GM19351 (cell line): ENCODE data around the gene PDE4B.

Source experiments
- ATAC-seq: cut with Tn5 transposase; IDR thresholded peaks from one replicate; pipeline ENCODE4 v1.9.1; 2021; ENCODE audit warnings: mild to moderate bottlenecking, moderate library complexity; ENCODE audit not compliant: unreplicated experiment

Gene PDE4B

DNA sequence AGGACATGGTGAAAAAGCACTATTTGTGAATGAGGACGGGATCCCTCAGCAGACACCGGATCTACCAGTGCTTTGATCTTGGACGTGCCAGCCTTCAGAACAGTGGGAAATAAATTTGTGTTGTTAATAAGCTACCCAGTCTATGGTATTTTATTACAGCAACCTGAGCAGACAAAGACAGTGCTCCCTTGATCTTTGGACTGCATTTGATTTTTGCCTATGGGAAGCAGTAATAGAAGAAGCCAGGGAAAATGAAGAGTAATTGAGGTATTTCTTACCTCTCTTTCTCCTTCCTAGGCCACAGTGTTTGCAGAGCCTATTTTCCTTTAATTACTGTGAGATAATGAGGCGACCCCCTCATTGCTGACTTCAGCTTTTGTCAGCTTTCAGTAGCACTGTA, 87.9 kb downstream of the PDE4B start:
- ATAC-seq = no peak

DNA sequence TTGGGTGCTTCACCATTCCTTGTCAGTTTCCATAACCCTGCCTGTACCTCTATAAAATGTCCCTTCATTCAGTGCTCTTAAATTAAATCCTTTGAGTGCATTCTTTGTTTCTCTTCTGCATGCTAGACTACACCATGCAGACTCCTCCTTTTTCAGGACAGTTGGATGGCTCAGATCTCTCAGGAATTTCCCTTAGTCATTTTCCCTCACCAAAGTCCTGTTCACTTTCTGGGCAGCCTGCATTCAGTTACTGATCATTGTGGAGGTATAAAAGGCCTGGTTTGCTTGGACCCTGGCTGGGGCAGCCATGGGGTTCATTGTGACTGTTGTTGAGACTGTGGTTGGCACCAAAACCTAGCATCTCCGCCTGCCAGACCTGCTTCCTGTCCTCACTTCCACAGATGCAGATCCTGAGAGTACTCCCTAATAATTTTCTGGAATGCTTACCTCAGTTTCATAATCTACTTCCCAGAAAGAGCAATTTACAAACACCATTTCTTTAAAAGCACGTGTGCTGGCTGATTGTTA, 88.4 kb downstream of the PDE4B start:
- ATAC-seq = no peak

DNA sequence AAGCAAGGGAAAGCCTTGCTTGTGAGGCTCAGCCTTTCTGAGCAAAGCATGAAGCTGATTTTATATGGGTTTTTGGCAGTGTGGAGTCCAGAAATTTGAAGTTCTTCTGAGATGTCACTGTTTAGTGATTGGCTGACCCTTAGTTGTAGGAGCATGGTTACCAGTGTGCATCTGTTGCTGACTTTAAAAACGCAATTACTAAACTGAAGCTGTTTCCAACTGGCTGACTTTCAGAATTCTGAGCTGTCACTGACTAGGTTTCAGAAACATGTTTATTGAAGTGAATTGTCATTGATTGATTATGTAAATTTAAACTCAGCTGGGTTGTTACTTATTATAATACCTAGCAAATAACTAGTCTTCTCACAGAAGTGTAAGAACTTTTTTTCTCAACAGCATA, 89.4 kb downstream of the PDE4B start:
- ATAC-seq = no peak

DNA sequence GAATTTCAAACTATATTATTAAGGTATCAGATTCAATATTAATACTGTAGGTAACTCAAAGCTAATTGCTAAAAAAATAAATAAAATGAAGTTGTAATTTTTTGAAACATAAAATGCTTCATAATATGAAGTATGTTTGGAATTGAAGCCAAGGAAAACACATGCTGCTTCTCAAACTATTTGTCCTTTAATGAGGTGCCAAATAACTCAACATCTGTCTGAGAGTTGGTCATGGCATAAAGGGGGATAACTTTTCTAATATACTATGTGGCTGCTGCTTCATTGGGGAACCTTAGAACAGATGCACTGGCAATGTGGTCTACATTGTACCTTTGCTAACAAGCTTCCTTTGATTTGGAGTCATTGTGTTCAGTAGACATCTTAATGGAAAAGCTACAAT, 96.7 kb downstream of the PDE4B start:
- ATAC-seq = no peak

DNA sequence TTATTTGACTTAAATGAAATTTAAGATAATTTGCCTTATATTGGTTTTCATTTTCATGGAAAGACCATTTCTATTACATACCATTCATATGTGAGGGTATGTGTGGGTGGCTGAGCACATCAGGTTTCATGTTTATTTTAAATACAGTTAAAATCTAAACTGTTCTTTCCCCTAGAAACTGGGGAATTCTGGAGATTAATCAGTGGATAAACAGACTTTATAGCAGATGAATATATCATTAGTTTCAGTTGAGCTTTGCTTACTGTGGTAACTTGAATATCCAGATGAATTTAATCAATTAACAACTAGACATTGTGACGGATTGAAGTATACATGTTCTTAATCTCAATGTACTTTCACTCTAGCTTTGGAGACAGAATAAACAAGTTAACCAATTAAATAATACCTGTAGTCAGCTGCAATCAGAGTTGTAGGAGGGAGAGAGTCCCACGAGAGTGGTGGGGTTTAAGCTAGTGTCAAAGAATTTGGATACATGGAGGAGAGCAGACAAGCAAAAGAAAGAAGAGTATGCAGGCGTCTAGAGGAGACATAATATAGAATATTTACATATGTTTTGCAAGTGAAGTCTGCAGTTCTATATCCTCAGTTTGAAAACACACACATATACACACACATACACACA, 97.6 kb downstream of the PDE4B start:
- ATAC-seq = no peak

DNA sequence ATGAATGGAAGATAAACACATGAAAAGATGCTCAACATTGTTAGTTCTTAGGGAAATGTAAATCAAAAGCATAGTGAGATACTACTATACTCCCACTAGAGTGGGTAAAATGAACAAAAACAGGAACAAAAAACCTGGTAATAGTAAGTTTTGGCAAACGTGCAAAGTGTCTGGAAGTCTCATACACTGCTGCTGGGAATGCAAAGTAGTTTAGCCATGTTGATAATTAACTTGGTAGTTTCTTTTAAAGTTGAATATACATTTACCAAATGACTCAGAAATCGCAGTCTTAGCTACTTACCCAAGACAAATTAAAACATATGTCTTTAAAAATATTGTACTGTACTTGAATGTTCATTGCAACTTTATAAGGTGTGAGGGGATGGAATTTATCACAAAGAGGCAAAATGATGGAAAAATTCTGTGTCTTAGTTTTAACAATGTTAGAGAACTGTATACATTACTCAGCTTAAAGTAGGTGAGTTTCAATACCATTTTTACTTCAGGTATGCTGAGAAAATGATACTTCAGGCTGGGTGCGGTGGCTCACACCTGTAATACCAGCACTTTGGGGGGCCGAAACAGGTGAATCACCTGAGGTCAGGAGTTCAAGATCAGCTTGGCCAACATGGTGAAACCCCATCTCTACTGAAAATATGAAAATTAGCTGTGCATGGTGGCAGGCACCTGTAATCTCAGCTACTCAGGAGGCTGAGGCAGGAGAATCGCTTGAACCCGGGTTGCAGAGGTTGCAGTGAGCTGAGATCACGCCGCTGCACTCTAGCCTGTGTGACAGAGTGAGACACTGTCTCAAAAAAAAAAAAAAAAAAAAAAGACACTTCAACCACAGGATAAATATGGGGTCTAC, 102.3 kb downstream of the PDE4B start:
- peak; percentile 60 for ATAC-seq

DNA sequence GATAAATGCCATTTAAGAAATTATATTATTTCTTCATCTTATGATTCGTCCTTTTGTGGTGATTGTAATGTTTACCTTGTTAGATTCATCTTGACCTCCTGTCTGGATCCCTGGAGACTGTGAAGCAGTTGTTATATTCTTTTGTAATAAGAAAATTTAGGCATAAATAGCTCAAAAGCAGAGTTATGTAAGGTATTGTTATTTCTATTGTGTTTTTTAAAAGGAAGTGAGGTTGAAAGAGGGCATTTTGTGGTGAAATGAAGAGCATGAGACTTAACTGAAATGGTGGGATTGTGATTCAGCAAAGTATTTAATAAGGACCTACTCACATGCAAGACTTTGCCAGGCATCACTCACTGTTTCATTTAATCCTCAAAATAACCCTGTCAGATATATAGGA, 104.0 kb downstream of the PDE4B start:
- ATAC-seq = no peak

DNA sequence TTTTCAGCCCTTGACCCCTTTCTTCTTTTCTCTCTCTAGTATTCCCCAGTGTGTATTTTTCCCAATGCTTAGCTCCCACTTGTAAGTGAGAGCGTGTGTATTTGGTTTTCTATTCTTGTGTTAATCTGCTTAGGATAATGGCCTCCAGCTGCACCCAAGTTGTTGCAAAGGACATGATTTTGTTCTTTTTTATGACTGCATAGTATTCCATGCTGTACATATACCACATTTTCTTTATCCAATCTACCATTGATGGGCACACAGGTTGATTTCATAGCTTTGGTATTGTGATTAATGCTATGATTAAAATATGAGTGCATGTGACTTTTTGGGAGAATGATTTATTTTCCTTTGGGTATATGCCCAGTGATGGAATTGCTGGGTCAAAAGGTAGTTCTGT, 104.8 kb downstream of the PDE4B start:
- ATAC-seq = no peak

DNA sequence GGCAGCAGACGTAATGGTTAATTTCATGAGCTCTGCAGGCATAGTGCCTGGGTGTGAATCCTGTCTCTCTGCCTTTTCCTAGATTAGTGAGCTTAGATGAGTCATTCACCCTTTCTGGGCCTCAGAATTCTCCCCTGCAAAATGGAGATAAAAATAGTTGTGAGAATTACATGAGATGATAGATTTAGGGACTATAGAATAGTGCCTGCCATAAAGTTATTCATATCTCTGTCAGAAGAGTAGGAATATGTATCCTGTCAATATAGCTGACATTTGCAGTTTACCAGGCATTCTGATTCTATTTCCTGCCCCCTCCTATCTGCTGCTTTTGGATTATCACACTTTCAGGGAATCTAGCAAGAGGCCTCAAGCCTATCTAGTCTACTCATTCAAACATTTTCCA, 112.0 kb downstream of the PDE4B start:
- ATAC-seq = no peak

DNA sequence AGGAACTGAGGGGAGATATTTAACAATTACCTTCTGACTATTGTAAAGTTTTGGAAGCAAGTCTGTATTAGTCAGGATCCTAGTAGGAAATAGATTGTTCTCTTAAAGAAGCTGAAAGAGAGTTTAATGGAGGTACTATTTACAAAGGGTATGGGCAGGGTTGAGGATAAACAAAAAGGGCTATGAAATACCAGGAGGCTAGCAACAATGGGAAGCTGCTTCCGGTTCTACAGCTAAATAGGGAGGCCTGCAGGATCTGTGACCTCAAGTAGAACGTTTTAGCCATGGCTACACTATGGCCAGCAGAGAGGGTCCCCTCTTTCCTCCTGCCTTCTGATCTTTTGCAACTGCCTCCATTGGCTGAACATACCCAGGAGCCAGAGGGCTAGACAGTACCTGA, 117.7 kb downstream of the PDE4B start:
- no peak for ATAC-seq

DNA sequence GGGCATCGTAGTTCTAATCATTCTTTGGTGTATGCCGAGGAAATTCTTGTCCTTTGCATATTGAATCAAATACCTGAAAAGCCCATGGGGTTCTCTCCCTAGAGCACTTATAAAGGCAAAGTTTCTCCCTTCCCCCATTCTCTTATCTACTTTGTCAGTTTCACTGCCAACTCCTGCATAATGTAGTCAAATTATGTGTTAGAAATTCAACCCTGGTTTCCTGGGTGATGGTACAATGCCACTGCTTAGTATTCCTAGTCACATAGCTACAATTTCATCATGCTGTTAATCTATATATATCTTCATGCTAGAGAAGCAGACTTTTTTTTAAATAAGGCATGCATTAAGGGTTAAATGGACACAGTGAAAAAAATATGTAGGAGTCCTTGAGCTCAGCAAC, 119.0 kb downstream of the PDE4B start:
- no peak for ATAC-seq

DNA sequence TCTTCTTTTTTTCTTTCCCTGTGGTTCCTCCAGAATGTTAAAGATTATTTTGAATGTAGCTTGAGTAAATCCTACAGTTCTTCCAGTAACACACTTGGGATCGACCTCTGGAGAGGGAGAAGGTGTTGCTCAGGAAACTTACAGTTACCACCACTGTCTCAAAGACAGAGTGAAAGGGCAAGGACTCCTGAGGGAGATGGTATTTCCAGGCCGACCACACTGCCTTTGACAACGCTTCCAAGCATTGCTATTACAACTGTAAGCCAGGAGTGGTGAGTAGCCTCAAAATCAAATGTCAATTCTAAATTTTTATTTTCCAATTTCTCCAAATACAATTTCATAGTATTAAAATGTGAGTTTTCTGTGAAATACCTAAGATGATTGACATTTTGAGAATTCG, 125.9 kb downstream of the PDE4B start:
- no peak for ATAC-seq

DNA sequence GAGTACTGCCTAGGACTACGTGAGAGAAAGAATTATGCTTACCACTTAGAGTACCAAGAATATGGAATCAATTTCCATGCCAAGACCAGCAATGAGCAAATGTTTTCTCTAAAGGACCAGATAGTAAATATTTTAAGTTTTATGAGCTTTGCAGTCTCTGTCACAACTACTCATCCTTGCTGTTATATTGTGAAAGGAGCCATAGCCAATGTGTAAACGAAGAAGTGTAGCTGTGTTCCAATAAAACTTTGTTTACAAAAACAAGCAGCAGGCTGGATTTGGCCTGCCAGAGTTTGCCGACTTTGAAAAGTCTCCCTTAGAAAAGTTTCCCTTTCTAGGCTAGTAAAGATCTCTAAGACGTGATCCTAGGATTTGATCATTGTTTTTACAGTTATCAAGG, 128.8 kb downstream of the PDE4B start:
- ATAC-seq = no peak

DNA sequence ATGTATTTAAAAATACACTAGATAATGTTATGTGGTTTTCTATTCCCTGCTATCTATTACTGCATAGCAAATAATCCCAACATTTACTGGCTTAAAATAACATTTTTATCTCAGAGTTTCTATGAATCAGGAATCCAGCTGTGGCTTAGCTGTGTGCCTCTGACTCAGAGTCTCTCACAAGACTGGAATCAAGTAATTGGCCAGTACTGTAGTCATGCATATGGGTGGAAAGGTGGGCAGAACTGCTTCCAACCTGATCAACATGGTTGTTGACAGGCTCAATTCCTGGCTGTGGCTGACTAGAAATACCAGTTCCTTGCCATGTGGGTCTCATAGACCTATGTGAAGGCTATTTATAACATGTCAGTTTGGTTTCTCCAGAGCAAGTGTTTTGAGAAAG, 131.8 kb downstream of the PDE4B start:
- ATAC-seq = no peak

DNA sequence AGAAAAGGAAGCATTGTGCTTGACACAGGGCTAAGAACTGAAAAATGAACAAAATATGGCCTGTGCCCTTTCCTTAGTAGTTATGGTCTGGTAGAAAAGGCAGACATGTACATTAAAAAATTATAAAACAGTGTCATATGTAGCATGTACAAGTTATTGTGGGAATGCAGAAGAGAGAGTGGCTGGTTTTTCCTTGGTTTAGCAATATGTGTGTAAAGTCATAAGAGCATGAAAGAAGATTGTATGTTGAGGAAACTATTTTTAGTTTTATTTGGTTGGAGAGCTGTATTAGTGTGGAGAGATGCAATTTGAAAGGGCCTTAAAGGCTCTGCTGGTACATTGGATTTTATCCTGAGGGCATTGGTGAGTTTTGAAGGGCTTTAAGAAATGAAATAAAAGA, 145.8 kb downstream of the PDE4B start:
- no peak for ATAC-seq

DNA sequence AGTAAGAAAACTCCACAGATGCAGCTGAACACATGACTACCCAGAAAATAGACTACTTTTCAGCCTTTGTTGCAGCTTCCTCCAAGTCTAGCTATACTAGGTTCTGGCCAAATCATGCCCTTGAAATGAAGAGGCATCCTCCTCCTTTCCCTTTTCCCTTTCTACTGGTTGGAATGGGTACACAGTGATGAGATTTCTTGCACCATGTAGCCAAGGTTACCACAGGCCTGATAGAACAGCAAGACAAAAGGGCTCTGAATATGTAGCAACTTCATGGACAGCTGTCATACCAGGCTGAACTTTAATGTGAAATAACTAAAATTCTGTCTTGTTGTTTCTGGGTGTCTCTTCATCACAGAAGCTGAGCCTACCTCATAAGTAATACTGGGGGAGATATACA, 146.5 kb downstream of the PDE4B start:
- ATAC-seq = no peak

DNA sequence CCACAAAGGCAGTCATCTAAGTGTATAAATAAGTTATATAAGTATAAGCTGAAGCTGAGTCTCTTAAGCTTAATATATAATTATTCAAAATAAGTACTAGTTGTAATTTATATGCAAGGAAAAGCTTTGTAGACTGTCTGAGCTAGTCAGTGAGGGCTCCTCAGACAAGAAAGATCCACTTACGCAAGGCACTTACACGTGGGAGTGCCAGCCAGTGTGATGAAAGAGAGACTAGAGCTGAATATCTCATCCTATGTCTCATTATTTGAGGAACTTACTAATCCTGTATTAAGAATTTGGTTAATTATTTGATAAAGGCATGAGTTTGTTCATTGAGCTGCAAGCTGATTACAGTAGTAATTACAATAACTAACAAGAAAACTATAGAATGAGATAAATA, 146.9 kb downstream of the PDE4B start:
- no peak for ATAC-seq

DNA sequence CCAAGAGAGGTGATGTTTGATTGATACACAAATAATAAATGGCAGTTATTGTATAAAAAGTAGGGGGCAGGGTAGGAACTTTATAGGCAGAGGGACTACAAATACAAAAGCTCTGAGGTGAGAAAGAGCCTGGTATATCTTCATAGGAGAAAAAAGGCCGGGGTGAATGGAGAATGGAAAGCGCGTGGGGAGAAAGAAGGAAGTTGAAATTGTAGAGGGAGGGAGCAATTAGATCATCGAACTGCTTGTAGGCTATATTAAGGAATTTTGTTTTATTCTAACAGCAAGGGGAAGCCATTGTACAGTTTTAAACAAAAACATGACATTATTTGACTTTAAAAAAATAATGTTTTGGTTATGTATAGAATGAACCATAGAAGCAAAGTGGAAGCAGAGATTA, 147.4 kb downstream of the PDE4B start:
- no peak for ATAC-seq

DNA sequence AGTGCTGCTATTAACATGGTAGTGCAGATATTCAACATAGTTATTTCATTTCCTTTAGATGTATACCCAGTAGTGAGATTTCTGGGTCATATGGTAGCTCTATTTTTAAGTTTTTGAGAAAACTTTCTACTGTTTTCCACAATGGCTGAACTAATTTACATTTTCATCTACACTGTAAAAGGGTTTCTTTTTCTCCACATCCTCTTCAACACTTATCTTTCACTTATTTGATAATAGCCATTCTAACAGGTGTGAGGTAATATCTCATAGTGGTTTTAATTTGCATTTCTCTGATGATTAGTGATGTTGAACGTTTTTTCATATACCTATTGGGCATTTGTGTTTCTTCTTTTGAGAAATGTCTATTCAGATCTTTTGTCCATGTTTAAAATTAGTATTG, 149.8 kb downstream of the PDE4B start:
- no peak for ATAC-seq

DNA sequence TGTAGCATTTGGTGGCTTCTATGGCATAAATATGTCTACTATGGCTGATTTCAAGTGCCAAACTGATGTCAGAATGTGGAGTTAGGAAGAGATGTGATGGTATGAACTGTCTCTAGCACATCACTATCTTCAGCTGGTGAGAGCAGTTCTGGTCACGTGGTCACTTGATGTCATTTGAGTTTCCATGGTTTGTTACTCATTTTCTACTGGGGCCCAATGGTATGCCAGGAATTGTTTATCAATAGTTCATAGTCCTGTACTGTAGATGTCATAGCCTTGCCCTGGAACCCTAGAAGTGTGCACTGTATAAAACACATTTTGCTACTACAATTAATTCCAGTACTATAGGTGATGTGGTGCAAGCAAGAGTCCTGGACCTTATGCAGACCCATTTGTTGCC, 153.7 kb downstream of the PDE4B start:
- ATAC-seq = no peak

DNA sequence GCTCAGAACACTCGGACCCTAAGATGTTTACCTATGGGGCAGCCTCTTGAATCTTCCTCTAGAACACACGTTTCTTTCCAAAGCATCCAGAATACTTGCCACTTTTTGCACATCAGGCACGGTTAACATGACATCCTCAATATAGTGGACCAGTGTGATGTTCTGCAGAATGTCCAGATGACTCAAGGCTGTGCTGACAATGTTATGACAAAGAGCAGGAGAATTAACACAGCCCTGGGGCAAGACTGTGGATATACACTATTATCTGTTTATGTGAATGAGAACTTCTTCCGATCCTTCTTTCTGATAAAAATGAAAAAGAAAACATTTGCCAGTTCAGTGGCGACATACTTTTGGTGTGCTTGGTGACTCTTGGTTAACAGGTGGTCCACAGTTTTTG, 154.3 kb downstream of the PDE4B start:
- ATAC-seq = no peak

DNA sequence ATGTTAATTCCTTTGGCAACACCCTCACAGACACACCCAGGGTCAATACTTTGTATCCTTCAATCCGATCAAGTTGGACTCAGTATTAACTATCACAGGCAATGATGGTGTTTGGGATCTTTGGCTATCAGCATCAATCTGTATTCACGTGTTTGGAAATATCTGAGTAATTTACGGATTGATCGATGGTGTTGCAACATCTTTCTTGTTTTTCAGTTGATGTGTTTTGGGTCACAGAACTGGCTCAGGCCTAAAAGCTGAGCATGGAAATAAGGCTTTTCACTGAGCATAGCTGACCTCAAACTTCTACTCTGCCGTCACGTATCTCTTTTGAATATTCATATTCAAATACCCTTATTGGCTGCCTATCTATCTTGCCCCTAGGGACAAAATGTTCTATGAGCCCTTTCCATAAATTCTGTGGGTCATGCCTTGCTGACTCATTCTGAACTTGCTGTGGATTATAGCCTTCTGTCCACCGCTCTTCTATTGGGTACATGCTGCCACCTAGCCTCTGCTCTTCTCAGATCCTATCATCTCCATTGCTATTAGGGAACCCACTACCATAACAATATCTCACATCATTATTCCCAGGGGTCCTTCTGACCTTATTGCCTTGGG, 156.0 kb downstream of the PDE4B start:
- ATAC-seq = peak; percentile 41
